Uterus (tissue), 2 donors: ENCODE measurements around the gene RSPO1.

Experiments used
- CTCF ChIP-seq, 4 experiments: fragments of 200-600 bp in 2 of 4; fragments of 450-650 bp in 2 of 4; sonication (generic) in 2 of 4; IDR thresholded peaks; one replicate each; pipeline ENCODE4 v1.5.1; 2016 to 2019; ENCODE audit warnings: antibody characterized with exemption in 4 of 4, mild to moderate bottlenecking in 2 of 4, moderate library complexity in 1 of 4
- POLR2A ChIP-seq, 2 donors: fragments of 450-650 bp; IDR thresholded peaks; one replicate each; pipeline ENCODE4 v1.6.1; 2016; ENCODE audit warnings: antibody characterized with exemption in 2 of 2, mild to moderate bottlenecking in 1 of 2, moderate library complexity in 1 of 2

GRCh38 chr1:37595440-37596181 is 39.1 kb downstream of the RSPO1 start, which contains the start of gene GNL2:
- TF ChIP-seq POLR2A (IDR thresholded peaks at IDR 0.05) = peak; percentile 57 to 77
- TF ChIP-seq CTCF (IDR thresholded peaks at IDR 0.05) = peak in 1 of 4 experiments; percentile 10
